GM12865 (cell line): Measurements from ENCODE around the gene GRPR.
A peak's percentile ranks its signal among the peaks of the same experiment; 100 is the strongest.
"Not testable (repeated sequence)": the region's sequence is repeated elsewhere in the genome, so short reads cannot be mapped to it uniquely, and the experiment has no call there.

Experiments used
- DNase-seq: peaks from one replicate; pipeline ENCODE4 v3.0.0; 2010; ENCODE audit warnings: low read depth
- H3K4me3 ChIP-seq: 2 replicates; pipeline ENCODE4 v1.5.1; 2011; ENCODE audit warnings: mild to moderate bottlenecking, low read depth, low read length, control low read depth
- TF ChIP-seq, protein P1 (sequence below): IDR thresholded peaks from 2 replicates; pipeline ENCODE4 v1.5.1; 2011; ENCODE audit warnings: low read length, control low read depth, low read depth, inconsistent platforms; ENCODE audit not compliant: insufficient read depth; ENCODE audit errors: missing control alignments

The GRPR gene

DNA sequence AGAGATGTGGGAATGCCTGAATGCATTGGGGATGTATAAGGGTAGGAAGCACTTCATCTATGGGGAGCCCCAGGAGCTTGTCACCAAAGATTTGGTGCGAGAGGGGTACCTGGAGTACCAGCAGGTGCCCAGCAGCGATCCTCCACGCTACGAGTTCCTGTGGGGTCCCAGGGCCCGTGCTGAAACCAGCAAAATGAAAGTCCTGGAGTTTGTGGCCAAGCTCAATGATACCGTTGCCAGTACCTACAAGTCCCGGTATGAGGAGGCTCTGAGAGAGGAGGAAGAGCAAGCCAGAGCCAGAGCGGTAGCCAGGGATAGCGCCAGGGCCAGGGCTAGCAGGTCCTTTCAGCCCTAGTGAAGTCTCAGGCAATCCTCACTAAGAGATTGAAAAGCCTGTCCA lies 47.7 kb downstream of the GRPR start:
- TF ChIP-seq, protein P1, sequence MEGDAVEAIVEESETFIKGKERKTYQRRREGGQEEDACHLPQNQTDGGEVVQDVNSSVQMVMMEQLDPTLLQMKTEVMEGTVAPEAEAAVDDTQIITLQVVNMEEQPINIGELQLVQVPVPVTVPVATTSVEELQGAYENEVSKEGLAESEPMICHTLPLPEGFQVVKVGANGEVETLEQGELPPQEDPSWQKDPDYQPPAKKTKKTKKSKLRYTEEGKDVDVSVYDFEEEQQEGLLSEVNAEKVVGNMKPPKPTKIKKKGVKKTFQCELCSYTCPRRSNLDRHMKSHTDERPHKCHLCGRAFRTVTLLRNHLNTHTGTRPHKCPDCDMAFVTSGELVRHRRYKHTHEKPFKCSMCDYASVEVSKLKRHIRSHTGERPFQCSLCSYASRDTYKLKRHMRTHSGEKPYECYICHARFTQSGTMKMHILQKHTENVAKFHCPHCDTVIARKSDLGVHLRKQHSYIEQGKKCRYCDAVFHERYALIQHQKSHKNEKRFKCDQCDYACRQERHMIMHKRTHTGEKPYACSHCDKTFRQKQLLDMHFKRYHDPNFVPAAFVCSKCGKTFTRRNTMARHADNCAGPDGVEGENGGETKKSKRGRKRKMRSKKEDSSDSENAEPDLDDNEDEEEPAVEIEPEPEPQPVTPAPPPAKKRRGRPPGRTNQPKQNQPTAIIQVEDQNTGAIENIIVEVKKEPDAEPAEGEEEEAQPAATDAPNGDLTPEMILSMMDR = no peak
- DNase-seq = no peak
- no peak overlapping the region for H3K4me3 ChIP-seq

DNA sequence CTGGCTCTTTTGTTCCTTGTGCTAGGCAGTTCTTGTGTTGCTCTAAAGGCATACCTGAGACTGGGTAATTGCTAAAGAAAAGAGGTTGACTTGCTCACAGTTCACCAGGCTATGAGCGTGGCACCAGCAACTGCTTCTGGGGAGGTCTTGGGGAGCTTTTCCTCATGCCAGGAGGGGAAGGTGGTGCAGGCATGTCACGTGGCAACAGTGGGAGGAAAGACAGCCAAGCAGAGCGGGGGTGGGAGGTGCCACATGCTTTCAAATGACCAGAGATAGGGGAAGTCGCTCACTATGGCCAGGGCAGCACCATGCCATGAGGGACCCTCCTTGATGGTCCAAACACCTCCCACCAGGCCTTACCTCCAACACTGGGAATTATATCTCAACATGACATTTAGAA lies 48.6 kb downstream of the GRPR start:
- TF ChIP-seq, protein P1 = no peak
- no peak overlapping the region for H3K4me3 ChIP-seq
- no peak for DNase-seq

DNA sequence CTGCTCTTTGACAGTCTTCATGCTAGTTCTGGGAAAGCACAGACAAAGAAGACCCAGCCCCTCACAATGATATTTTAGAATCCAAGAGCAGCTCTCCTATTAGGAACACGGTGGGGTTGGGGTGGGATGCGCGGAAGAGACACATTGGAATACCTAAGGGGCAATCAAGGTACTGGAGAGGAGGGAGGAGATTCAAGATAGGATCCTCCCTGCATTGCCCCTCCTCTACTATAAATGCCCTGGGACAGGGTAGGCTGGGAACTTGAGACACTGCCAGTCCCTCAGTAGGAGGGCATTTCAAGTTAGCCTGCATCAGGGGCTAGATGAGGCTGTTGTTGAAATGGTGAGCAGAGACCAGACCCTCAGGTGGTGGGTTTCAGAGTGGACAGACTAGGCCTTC lies 49.0 kb downstream of the GRPR start:
- no peak for DNase-seq

DNA sequence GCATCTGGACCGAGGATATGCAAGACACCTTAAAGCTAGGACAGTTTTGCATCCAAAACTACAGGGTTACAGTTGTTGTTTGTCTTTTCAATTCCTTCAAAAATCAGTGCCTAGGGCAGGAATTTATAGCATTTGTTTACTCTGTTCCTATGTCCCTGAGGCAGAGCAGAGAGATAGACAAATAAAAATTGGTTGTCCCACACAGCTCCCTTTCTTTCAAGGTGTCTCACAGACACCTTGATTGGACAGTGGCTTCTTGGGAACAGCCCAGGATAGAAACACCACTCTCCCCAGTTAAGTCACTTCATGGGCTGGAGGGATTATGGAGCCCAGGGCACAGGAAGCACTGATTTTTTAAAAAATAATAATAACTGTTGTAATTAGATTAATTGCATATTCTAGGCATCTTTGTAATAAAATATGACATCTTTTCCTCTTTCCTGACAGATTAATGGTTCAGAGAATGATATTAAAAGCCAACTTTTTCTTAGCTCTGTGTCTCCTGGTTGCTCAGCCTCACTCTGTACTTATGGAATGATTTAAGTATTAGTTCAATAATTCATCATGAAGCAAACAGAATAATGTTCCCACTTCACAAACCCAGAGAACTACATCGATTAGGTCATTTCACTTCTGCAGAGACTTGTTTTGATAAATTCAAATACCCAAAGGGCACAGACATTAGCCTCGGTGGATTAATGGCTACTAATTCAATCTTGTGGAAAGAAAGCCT lies 52.1 kb downstream of the GRPR start:
- no peak overlapping the region for H3K4me3 ChIP-seq
- TF ChIP-seq, protein P1 = no peak
- DNase-seq = no peak

More for the DNA sequence above, 49.0 kb downstream of the GRPR start:
- H3K4me3 ChIP-seq = no peak overlapping the region
- TF ChIP-seq, protein P1 = no peak

DNA sequence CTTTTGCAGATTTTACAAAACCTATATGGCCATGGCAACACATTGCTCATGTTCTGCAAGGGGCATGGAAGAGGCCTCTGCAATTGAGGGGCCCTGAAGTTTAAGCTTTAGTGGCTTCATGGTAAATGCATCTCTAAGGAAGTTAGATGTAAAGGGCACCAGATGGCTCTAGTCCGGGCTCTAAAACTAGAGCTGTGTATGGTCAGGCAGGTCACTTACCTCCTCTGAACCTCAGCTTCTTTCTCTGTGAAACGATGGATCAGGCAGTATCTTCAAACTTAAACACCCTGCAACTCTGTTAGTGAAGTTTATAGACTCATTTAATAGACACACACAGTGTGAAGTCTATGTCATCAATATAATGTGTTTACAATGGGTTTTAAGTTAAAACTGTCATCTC lies 53.9 kb downstream of the GRPR start:
- TF ChIP-seq, protein P1 = no peak
- no peak overlapping the region for H3K4me3 ChIP-seq
- DNase-seq = no peak

DNA sequence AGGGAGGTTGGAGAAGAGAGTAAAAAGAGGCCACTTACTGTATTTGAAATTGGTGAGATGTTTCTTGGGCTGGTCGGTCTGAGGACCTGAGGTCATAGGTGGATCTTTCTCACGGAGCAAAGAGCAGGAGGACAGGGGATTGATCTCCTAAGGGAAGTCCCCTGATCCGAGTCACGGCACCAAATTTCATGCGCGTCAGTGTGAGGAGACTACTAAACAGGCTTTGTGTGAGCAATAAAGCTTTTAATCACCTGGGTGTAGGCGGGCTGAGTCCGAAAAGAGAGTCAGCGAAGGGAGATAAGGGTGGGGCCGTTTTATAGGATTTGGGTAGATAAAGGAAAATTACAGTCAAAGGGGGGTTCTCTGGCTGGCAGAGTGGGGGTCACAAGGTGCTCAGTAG lies 60.5 kb downstream of the GRPR start:
- not testable (repeated sequence) for DNase-seq, H3K4me3 ChIP-seq

DNA sequence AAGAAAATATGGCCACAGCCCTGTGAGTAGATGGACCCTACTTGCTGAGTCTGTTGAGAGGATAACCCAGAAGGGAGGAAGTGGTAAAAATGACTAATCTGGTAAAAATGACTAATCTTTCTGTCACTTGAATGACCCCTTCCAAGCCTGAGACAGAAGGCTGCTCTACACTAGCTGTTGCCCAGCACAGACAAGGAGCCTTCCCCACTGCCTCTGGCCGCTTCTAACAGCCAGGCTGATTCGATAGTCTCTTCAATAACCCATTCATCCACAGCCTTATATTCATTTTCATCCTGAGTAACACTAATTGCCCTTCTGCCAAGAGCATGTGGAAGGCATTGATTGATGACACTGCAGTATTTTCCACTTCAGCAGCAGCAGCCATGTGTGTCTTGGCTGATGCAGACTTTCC lies 62.4 kb downstream of the GRPR start:
- DNase-seq = peak; percentile 36
- TF ChIP-seq, protein P1 = no peak
- H3K4me3 ChIP-seq = no peak overlapping the region
